ENCODE results near the gene SLC13A2. TPM values are rescaled to one million over a fixed set of nuclear protein-coding genes. Genes with fewer than 3 reads are reported as not detected.

Gene SLC13A2
- total RNA-seq, 1 donor from 2014 or later = not detected

- Histone ChIP-seq H3K27me3 (no peaks in the 10 kb centered on the region), H3K4me3 (no peak overlapping the region), H3K27ac (no peak overlapping the region), H3K9me3 (no peaks in the 10 kb centered on the region), H3K4me1 (no peaks in the 10 kb centered on the region), H3K36me3 (no peaks in the 10 kb centered on the region)
- intact Hi-C loops (cut with DNase I) = no loop called here
- TF ChIP-seq POLR2A (IDR thresholded peaks at IDR 0.05) (no peak), CTCF (IDR thresholded peaks at IDR 0.05) (no peak), POLR2AphosphoS5 (IDR thresholded peaks at IDR 0.05; ENCODE audit: insufficient read depth in 1 of 2, low read depth in 1 of 2) (no peak)
- DNase-seq (ENCODE audit: extremely low spot score in 2 of 2) = no peak
Observed at GRCh38 chr17:28477928-28478327, 4.5 kb downstream of the SLC13A2 start.

GRCh38 chr17:28478712-28479615 lies 5.5 kb downstream of the SLC13A2 start:
- Histone ChIP-seq H3K9me3 (no peaks in the 10 kb centered on the region), H3K27me3 (no peaks in the 10 kb centered on the region), H3K4me1 (no peaks in the 10 kb centered on the region), H3K36me3 (no peaks in the 10 kb centered on the region), H3K27ac (no peak overlapping the region), H3K4me3 (no peak overlapping the region)
- TF ChIP-seq POLR2A (IDR thresholded peaks at IDR 0.05) (no peak), CTCF (IDR thresholded peaks at IDR 0.05) (no peak), POLR2AphosphoS5 (IDR thresholded peaks at IDR 0.05; ENCODE audit: insufficient read depth in 1 of 2, low read depth in 1 of 2) (no peak)
- no peak for DNase-seq (ENCODE audit: extremely low spot score in 2 of 2)
- intact Hi-C loops (cut with DNase I) = no loop called here

GRCh38 chr17:28480278-28480677 lies 6.8 kb downstream of the SLC13A2 start:
- Histone ChIP-seq H3K4me1 (no peaks in the 10 kb centered on the region), H3K27ac (no peak overlapping the region), H3K4me3 (no peak overlapping the region), H3K27me3 (no peaks in the 10 kb centered on the region), H3K9me3 (no peaks in the 10 kb centered on the region), H3K36me3 (no peaks in the 10 kb centered on the region)
- TF ChIP-seq POLR2AphosphoS5 (IDR thresholded peaks at IDR 0.05; ENCODE audit: insufficient read depth in 1 of 2, low read depth in 1 of 2) = no peak
- no peak for TF ChIP-seq CTCF (IDR thresholded peaks at IDR 0.05)
- TF ChIP-seq POLR2A (IDR thresholded peaks at IDR 0.05) = no peak
- intact Hi-C loops (cut with DNase I) = no loop called here
- no peak for DNase-seq (ENCODE audit: extremely low spot score in 2 of 2)

GRCh38 chr17:28480799-28481571 lies 7.5 kb downstream of the SLC13A2 start:
- intact Hi-C loops (cut with DNase I) = no loop called here
- Histone ChIP-seq H3K27ac (no peak overlapping the region), H3K36me3 (no peaks in the 10 kb centered on the region), H3K27me3 (no peaks in the 10 kb centered on the region), H3K4me1 (no peaks in the 10 kb centered on the region), H3K9me3 (no peaks in the 10 kb centered on the region), H3K4me3 (no peak overlapping the region)
- TF ChIP-seq CTCF (IDR thresholded peaks at IDR 0.05) (no peak), POLR2A (IDR thresholded peaks at IDR 0.05) (no peak), POLR2AphosphoS5 (IDR thresholded peaks at IDR 0.05; ENCODE audit: insufficient read depth in 1 of 2, low read depth in 1 of 2) (no peak)
- DNase-seq (ENCODE audit: extremely low spot score in 2 of 2) = no peak
